Gastroesophageal sphincter (tissue), 3 donors: ENCODE results near the gene DOCK2.

Experiments used
- CTCF ChIP-seq, 4 experiments: fragments of 200-600 bp in 2 of 4; fragments of 450-650 bp in 2 of 4; sonication (generic) in 1 of 4; IDR thresholded peaks; one replicate each; pipeline ENCODE4 v1.5.1; 2017 to 2019; ENCODE audit warnings: antibody characterized with exemption in 4 of 4, mild to moderate bottlenecking in 2 of 4, moderate library complexity in 2 of 4
- EP300 ChIP-seq: sonication (generic); formaldehyde crosslinking; IDR thresholded peaks from one replicate; pipeline ENCODE4 v1.6.1; 2017; ENCODE audit warnings: antibody characterized with exemption, mild to moderate bottlenecking
- POLR2A ChIP-seq, 2 donors: fragments of 450-650 bp; IDR thresholded peaks; one replicate each; pipeline ENCODE4 v1.6.1; 2017; ENCODE audit warnings: antibody characterized with exemption in 2 of 2, mild to moderate bottlenecking in 2 of 2, moderate library complexity in 1 of 2
- POLR2AphosphoS5 ChIP-seq: sonication (generic); formaldehyde crosslinking; IDR thresholded peaks from one replicate; pipeline ENCODE4 v1.6.1; 2017; ENCODE audit warnings: antibody characterized with exemption

- TF ChIP-seq CTCF (IDR thresholded peaks at IDR 0.05): no peak
- TF ChIP-seq EP300: no peak
- no peak for TF ChIP-seq POLR2AphosphoS5
- TF ChIP-seq POLR2A (IDR thresholded peaks at IDR 0.05): no peak
Observed at GRCh38 chr5:170049713-170050112, 412.6 kb downstream of the DOCK2 start.
